HepG2 (cell line): ENCODE results near the gene FOXR2.

ENCODE experiments used
- ELK4 ChIP-seq: sonication (generic); formaldehyde crosslinking; IDR thresholded peaks from 2 replicates; pipeline ENCODE4 v1.9.0; 2021; ENCODE audit warnings: missing genetic modification reagents, borderline replicate concordance
- FOXP1 ChIP-seq, 2 experiments: fragments of 450-650 bp in 1 of 2; IDR thresholded peaks; 2 replicates each; pipeline ENCODE4 v1.6.1; 2017 to 2018; ENCODE audit warnings: antibody characterized with exemption in 1 of 2
- KDM1A ChIP-seq: IDR thresholded peaks from 2 replicates; pipeline ENCODE4 v1.6.1; 2016; ENCODE audit warnings: missing compliant biosample characterization
- SKI ChIP-seq: fragments of 450-650 bp; IDR thresholded peaks from one replicate; pipeline ENCODE4 v1.6.1; 2018; ENCODE audit warnings: mild to moderate bottlenecking; ENCODE audit not compliant: partially characterized antibody
- ZBTB25 ChIP-seq: IDR thresholded peaks from 2 replicates; pipeline ENCODE4 v1.6.1; 2018; ENCODE audit warnings: missing genetic modification reagents

- no peak for TF ChIP-seq KDM1A (CRISPR knock-in tag)
- TF ChIP-seq ZBTB25 (CRISPR knock-in tag), result no peak
- TF ChIP-seq SKI, result no peak
- no peak for TF ChIP-seq FOXP1 (IDR thresholded peaks at IDR 0.05)
- no peak for TF ChIP-seq FOXP1 (CRISPR knock-in tag; IDR thresholded peaks at IDR 0.05)
- TF ChIP-seq ELK4 (CRISPR knock-in tag), result no peak
Observed at GRCh38 chrX:55638933-55639332, 15.7 kb downstream of the FOXR2 start.
